Epithelial cell of esophagus (primary cell): ENCODE results near the gene GJB3.
"Not testable (repeated sequence)": the region's sequence is repeated elsewhere in the genome, so short reads cannot be mapped to it uniquely, and the experiment has no call there.

ENCODE experiments used
- DNase-seq: peaks from one replicate; pipeline ENCODE4 v3.0.0; 2010; ENCODE audit warnings: low read depth
- H3K4me3 ChIP-seq: 2 replicates; pipeline ENCODE4 v1.5.1; 2011; ENCODE audit warnings: mild to moderate bottlenecking, low read length, control low read depth
- CTCF ChIP-seq: IDR thresholded peaks from 2 replicates; pipeline ENCODE4 v1.5.1; 2011; ENCODE audit warnings: low read depth, mild to moderate bottlenecking, low read length, control low read depth, inconsistent platforms; ENCODE audit not compliant: insufficient read depth; ENCODE audit errors: missing control alignments

The GJB3 gene

GRCh38 chr1:34771573-34772371 is 9.2 kb upstream of the GJB3 start:
- TF ChIP-seq CTCF = no peak
- DNase-seq = no peak
- H3K4me3 ChIP-seq = no peak overlapping the region

- H3K4me3 ChIP-seq, DNase-seq: not testable (repeated sequence)
Measured at GRCh38 chr1:34773114-34773513, 7.9 kb upstream of the GJB3 start.

- no peak for TF ChIP-seq CTCF
- DNase-seq = no peak
- H3K4me3 ChIP-seq = no peak overlapping the region
Measured at GRCh38 chr1:34774957-34775356, 6.1 kb upstream of the GJB3 start.

GRCh38 chr1:34776911-34777310 is 4.1 kb upstream of the GJB3 start:
- no peak for DNase-seq
- TF ChIP-seq CTCF = no peak
- H3K4me3 ChIP-seq = no peak overlapping the region

GRCh38 chr1:34777519-34778321 is 3.3 kb upstream of the GJB3 start:
- DNase-seq = no peak
- no peak for TF ChIP-seq CTCF
- no peak overlapping the region for H3K4me3 ChIP-seq

- no peak overlapping the region for H3K4me3 ChIP-seq
- no peak for DNase-seq
- no peak for TF ChIP-seq CTCF
Measured at GRCh38 chr1:34778381-34778780, 2.6 kb upstream of the GJB3 start.

- no peak for DNase-seq
- H3K4me3 ChIP-seq = no peak overlapping the region
- TF ChIP-seq CTCF = no peak
Measured at GRCh38 chr1:34779005-34779404, 2.0 kb upstream of the GJB3 start.
